B cell (primary cell): ENCODE measurements around the gene RAB11B.

Source experiments
- EZH2 ChIP-seq: IDR thresholded peaks from 2 replicates; pipeline ENCODE4 v1.6.1; 2012; ENCODE audit warnings: borderline replicate concordance, low read depth, mild to moderate bottlenecking, moderate library complexity, low read length; ENCODE audit not compliant: insufficient read depth, poor library complexity, severe bottlenecking
- TF ChIP-seq, protein P1 (sequence below): fragments of 200-600 bp; IDR thresholded peaks from one replicate; pipeline ENCODE4 v1.8.0; 2022; ENCODE audit warnings: antibody characterized with exemption, mild to moderate bottlenecking

DNA sequence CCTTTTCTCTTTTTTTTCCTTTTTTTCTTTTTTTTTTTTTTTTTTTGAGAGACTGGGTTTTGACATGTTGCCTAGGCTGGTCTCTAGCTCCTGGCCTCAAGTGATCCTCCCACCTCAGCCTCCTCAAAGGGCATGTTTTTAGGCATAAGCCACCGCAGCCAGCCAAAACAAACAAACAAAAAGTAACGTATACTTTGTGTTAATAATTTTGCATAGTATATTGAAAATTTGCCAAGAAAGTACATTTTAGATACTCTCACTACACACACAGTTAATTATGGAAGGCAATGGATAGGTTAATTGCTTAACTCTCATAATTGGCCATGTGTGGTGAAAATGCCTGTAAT lies 1.6 kb upstream of the RAB11B start:
- TF ChIP-seq, protein P1, sequence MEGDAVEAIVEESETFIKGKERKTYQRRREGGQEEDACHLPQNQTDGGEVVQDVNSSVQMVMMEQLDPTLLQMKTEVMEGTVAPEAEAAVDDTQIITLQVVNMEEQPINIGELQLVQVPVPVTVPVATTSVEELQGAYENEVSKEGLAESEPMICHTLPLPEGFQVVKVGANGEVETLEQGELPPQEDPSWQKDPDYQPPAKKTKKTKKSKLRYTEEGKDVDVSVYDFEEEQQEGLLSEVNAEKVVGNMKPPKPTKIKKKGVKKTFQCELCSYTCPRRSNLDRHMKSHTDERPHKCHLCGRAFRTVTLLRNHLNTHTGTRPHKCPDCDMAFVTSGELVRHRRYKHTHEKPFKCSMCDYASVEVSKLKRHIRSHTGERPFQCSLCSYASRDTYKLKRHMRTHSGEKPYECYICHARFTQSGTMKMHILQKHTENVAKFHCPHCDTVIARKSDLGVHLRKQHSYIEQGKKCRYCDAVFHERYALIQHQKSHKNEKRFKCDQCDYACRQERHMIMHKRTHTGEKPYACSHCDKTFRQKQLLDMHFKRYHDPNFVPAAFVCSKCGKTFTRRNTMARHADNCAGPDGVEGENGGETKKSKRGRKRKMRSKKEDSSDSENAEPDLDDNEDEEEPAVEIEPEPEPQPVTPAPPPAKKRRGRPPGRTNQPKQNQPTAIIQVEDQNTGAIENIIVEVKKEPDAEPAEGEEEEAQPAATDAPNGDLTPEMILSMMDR, result no peak
- TF ChIP-seq EZH2, result no peak
